Measurements from ENCODE around the gene TRIM4. TPM values are rescaled to one million over a fixed set of nuclear protein-coding genes. Genes with fewer than 3 reads are reported as not detected.

The TRIM4 gene
- total and polyA plus RNA-seq, 2 experiments from 2014 or later: 20.2 to 27.2 TPM

GRCh38 chr7:99910976-99911375 lies 8.4 kb downstream of the TRIM4 start:
- Histone ChIP-seq H3K9me2 (ENCODE audit: insufficient read depth) (no peaks in the 10 kb centered on the region), H3K9ac (no peak overlapping the region), H3K4me3 (no peak overlapping the region), H3K27me3 (replicated peaks; ENCODE audit: insufficient read depth) (no peaks in the 10 kb centered on the region), H3K79me2 (ENCODE audit: insufficient read depth) (peaks cover 99% of the 10 kb centered on the region), H2AFZ (no peak overlapping the region), H3F3A (ENCODE audit: insufficient read depth) (peaks cover 13% of the 10 kb centered on the region; the same call in 1 of the 2 replicates), H3K4me1 (ENCODE audit: insufficient read depth) (no peaks in the 10 kb centered on the region), H4K20me1 (ENCODE audit: insufficient read depth) (0 out of 2 replicates have a peak, but pooled peaks cover 14% of the 10 kb centered on the region), H3K9me3 (ENCODE audit: low read depth) (no peaks in the 10 kb centered on the region), H3K4me2 (ENCODE audit: unreplicated experiment) (no peak overlapping the region), H3K27ac (no peak overlapping the region), H3K36me3 (ENCODE audit: low read depth) (peaks cover 35% of the 10 kb centered on the region)
- TF ChIP-seq EZH2phosphoT487 (IDR thresholded peaks at IDR 0.05; ENCODE audit: insufficient read depth, low read depth): no peak
- TF ChIP-seq EZH2 (IDR thresholded peaks at IDR 0.05; ENCODE audit: insufficient read depth, poor library complexity, severe bottlenecking): no peak
- WGBS, 2 experiments (ENCODE audit: low coverage in 1 of 2, low lambda C conversion rate in 2 of 2, missing lambda C conversion rate in 2 of 2): 98 to 100% methylated on average over 2 of the region's 2 CpGs
- in situ Hi-C loops (cut with MboI): no loop called here
- DNase-seq: no peak

GRCh38 chr7:99901581-99901980 lies 17.7 kb downstream of the TRIM4 start:
- no peak overlapping the region for H3K27ac ChIP-seq
- TF ChIP-seq EZH2 (IDR thresholded peaks at IDR 0.05; ENCODE audit: insufficient read depth, poor library complexity, severe bottlenecking) (no peak), EZH2phosphoT487 (IDR thresholded peaks at IDR 0.05; ENCODE audit: insufficient read depth, low read depth) (no peak)
- in situ Hi-C loops (cut with MboI): no loop called here
- H3K9me3 ChIP-seq (ENCODE audit: low read depth): no peaks in the 10 kb centered on the region
- no peak overlapping the region for H2AFZ ChIP-seq
- H3K4me3 ChIP-seq: no peak overlapping the region
- H3K9ac ChIP-seq: no peak overlapping the region
- DNase-seq: no peak
- 94 to 95% methylated on average over 10 of the region's 10 CpGs for WGBS, 2 experiments (ENCODE audit: low coverage in 1 of 2, low lambda C conversion rate in 2 of 2, missing lambda C conversion rate in 2 of 2)
- H3K36me3 ChIP-seq (ENCODE audit: low read depth): peaks cover 50% of the 10 kb centered on the region
- H3K9me2 ChIP-seq (ENCODE audit: insufficient read depth): no peaks in the 10 kb centered on the region
- no peaks in the 10 kb centered on the region for H3K27me3 ChIP-seq (replicated peaks; ENCODE audit: insufficient read depth)
- no peaks in the 10 kb centered on the region for H3K4me1 ChIP-seq (ENCODE audit: insufficient read depth)
- no peaks in the 10 kb centered on the region for H3F3A ChIP-seq (ENCODE audit: insufficient read depth)
- no peak overlapping the region for H3K4me2 ChIP-seq (ENCODE audit: unreplicated experiment)
- no peaks in the 10 kb centered on the region for H4K20me1 ChIP-seq (ENCODE audit: insufficient read depth)
- H3K79me2 ChIP-seq (ENCODE audit: insufficient read depth): peaks cover 13% of the 10 kb centered on the region

GRCh38 chr7:99899830-99900519 lies 19.4 kb downstream of the TRIM4 start:
- Histone ChIP-seq H3K36me3 (ENCODE audit: low read depth) (peaks cover 44% of the 10 kb centered on the region), H3K9me2 (ENCODE audit: insufficient read depth) (no peaks in the 10 kb centered on the region), H3K27me3 (replicated peaks; ENCODE audit: insufficient read depth) (no peaks in the 10 kb centered on the region), H3K9ac (no peak overlapping the region), H3K4me3 (no peak overlapping the region), H4K20me1 (ENCODE audit: insufficient read depth) (no peaks in the 10 kb centered on the region), H3K4me2 (ENCODE audit: unreplicated experiment) (no peak overlapping the region), H3K27ac (no peak overlapping the region), H3K9me3 (ENCODE audit: low read depth) (no peaks in the 10 kb centered on the region), H3K4me1 (ENCODE audit: insufficient read depth) (no peaks in the 10 kb centered on the region), H3F3A (ENCODE audit: insufficient read depth) (0 out of 2 replicates have a peak, but pooled peaks cover 5% of the 10 kb centered on the region), H3K79me2 (ENCODE audit: insufficient read depth) (0 out of 2 replicates have a peak, but pooled peaks cover 6% of the 10 kb centered on the region), H2AFZ (no peak overlapping the region)
- no peak for TF ChIP-seq EZH2 (IDR thresholded peaks at IDR 0.05; ENCODE audit: insufficient read depth, poor library complexity, severe bottlenecking)
- TF ChIP-seq EZH2phosphoT487 (IDR thresholded peaks at IDR 0.05; ENCODE audit: insufficient read depth, low read depth): no peak
- in situ Hi-C loops (cut with MboI): no loop called here
- DNase-seq: no peak
- 99 to 100% methylated on average over 6 of the region's 6 CpGs for WGBS, 2 experiments (ENCODE audit: low coverage in 1 of 2, low lambda C conversion rate in 2 of 2, missing lambda C conversion rate in 2 of 2)

GRCh38 chr7:99898836-99899235 lies 20.5 kb downstream of the TRIM4 start:
- Histone ChIP-seq H3F3A (ENCODE audit: insufficient read depth) (0 out of 2 replicates have a peak, but pooled peaks cover 5% of the 10 kb centered on the region), H3K9ac (no peak overlapping the region), H3K4me1 (ENCODE audit: insufficient read depth) (no peaks in the 10 kb centered on the region), H4K20me1 (ENCODE audit: insufficient read depth) (no peaks in the 10 kb centered on the region), H3K27ac (no peak overlapping the region), H3K9me3 (ENCODE audit: low read depth) (no peaks in the 10 kb centered on the region), H3K36me3 (ENCODE audit: low read depth) (peaks cover 41% of the 10 kb centered on the region), H3K4me3 (no peak overlapping the region), H3K4me2 (ENCODE audit: unreplicated experiment) (no peak overlapping the region), H3K79me2 (ENCODE audit: insufficient read depth) (no peaks in the 10 kb centered on the region), H3K27me3 (replicated peaks; ENCODE audit: insufficient read depth) (no peaks in the 10 kb centered on the region), H3K9me2 (ENCODE audit: insufficient read depth) (no peaks in the 10 kb centered on the region), H2AFZ (no peak overlapping the region)
- TF ChIP-seq EZH2phosphoT487 (IDR thresholded peaks at IDR 0.05; ENCODE audit: insufficient read depth, low read depth): no peak
- TF ChIP-seq EZH2 (IDR thresholded peaks at IDR 0.05; ENCODE audit: insufficient read depth, poor library complexity, severe bottlenecking): no peak
- WGBS, 2 experiments (ENCODE audit: low coverage in 1 of 2, low lambda C conversion rate in 2 of 2, missing lambda C conversion rate in 2 of 2): 48 to 49% methylated on average over 3 of the region's 3 CpGs
- in situ Hi-C loops (cut with MboI): no loop called here
- no peak for DNase-seq
